Epithelial cell of proximal tubule (primary cell): Measurements from ENCODE around the gene TMEM182. TPM values are rescaled to one million over a fixed set of nuclear protein-coding genes. Genes with fewer than 3 reads are reported as not detected.

Experiments used
- DNase-seq: peaks from one replicate; pipeline ENCODE4 v3.0.0-alpha.2; 2011; ENCODE audit warnings: low read depth
- H3K4me3 ChIP-seq: 2 replicates; pipeline ENCODE4 v1.5.1; 2011; ENCODE audit warnings: low read depth, mild to moderate bottlenecking, low read length
- total RNA-seq: library from RNA; depleted of rRNA; stranded (reverse); fragments of >200 nt; gene quantifications from 2 replicates; pipeline ENCODE4 v1.2.3, GENCODE V29; 2015
- TF ChIP-seq, protein P1 (sequence below): conservative IDR thresholded peaks from 2 replicates; pipeline ENCODE4 v1.5.1; 2012; ENCODE audit warnings: low read depth, mild to moderate bottlenecking, low read length

Gene TMEM182
- total RNA-seq, 1 donor from 2014 or later = 4.2 TPM

DNA sequence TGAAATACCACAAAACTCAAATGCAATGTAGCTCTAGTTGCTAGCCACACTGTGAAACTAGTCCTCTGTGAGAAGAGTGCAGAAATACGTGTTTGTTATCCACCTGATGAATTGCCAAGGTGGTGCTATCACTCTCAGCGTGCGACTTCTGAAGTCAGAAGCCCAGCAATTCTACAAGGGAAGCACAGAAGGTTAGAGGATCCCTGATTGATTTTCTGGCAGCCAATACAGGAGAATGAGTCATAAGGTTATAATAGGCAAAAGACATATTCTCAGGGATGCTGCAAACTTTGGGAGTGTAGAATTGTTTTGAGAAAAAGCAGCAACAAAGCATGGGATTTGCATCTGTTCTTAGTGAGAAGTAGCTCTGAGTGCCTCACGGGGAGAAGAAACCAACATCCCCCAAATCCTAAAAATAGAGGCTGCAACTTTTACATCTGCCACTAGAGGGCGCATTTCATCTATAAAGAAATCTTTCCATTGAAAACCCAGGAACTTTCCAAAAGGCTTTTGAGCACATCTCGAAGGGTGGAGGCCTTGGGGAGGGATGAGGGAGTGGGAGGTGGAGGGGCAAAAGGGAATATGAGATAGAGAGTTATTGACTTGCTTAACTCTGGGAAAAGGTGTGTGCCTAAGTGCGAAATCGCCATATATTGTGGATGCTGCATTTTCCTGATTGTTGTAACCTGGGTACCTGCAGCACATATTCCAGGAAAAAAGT lies 78.0 kb downstream of the TMEM182 start:
- H3K4me3 ChIP-seq = no peak overlapping the region
- DNase-seq = no peak
- TF ChIP-seq, protein P1, sequence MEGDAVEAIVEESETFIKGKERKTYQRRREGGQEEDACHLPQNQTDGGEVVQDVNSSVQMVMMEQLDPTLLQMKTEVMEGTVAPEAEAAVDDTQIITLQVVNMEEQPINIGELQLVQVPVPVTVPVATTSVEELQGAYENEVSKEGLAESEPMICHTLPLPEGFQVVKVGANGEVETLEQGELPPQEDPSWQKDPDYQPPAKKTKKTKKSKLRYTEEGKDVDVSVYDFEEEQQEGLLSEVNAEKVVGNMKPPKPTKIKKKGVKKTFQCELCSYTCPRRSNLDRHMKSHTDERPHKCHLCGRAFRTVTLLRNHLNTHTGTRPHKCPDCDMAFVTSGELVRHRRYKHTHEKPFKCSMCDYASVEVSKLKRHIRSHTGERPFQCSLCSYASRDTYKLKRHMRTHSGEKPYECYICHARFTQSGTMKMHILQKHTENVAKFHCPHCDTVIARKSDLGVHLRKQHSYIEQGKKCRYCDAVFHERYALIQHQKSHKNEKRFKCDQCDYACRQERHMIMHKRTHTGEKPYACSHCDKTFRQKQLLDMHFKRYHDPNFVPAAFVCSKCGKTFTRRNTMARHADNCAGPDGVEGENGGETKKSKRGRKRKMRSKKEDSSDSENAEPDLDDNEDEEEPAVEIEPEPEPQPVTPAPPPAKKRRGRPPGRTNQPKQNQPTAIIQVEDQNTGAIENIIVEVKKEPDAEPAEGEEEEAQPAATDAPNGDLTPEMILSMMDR = peak; percentile 80

DNA sequence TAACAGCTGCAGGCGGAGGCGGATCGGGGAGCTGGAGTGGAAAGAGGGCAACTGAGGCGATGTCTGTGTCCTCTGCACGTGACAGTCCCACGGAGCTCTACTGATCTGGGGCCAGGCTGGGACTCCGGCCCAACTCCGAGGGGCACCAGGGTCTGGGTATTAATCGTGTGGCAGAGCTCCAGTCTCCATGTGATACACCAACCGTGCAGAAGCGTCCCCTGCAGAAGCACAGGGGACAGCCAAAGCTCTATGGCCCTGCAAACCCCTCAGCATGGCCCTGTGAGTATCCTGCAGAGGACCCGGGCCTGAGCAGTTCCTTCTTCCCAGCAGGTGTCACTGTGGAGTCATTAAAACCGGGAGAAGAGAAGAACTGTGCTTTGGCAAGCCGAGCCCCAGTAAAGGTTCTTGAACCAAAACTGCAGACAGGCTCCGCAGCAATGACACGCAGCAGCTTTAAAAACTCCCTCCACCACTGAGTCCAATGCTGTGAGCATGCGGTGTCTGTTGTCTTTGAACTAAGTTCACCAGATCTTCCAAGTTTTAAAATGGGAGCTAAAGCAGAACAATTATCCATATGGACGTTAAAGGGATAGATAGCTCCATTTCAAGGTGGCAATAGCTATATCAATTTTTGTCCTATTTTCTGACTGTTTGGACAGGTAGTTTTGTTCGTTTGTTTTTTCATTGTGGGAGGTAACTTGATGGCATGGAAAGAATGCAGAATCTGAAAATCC lies 79.4 kb downstream of the TMEM182 start:
- TF ChIP-seq, protein P1 = peak; percentile 79
- no peak overlapping the region for H3K4me3 ChIP-seq
- no peak for DNase-seq

DNA sequence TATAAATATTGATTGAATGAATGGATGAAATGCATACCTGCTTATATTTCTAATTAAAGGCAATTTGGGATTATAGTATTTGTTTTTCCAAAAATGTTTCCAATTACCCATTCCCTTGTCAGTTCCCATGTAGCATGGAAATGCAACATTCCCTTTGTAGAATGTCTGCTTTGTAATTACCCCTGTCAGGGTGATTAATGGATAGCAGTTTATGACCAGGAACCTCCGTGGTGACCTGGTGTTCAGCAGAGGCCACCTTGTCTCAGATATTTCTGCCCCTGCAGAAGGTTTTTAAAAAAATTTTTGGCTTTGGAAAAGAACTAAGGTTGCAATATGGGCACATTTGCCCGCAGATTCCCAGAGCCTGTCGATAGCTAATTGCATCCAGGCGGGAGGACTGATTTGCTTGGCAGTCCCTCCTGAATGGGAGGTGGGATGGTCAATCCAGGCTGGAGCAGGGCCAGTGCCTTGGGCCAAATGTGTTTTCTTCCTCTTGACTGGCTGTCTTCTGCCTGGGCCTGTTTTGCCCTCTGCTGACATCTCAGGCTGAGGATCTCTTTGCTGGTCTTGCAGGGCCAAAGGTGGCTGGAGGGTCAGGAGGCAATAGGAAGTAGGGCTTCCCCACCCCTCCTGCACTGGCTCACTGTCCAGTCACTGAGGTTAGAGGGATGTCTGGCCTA lies 82.1 kb downstream of the TMEM182 start:
- no peak for DNase-seq
- H3K4me3 ChIP-seq = no peak overlapping the region
- TF ChIP-seq, protein P1 = no peak

DNA sequence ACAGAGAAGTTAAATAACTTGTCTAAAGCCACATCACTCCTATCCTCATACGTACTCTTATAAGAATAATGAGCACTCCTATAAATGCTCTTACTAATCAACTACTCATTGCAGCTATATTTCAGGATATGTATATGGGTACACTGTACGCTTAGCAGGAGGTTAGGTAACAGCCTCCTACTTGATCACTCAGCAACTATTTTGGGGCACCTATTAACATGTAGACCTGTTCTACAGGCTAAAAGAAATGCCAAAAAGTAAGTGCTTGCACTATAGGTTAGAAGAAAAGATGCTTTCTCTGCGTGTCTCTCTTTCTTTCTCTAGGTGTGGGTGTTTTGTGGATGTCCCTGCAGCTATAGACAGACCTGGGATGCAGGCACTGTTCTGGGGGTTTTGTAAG lies 83.1 kb downstream of the TMEM182 start:
- TF ChIP-seq, protein P1 = no peak
- H3K4me3 ChIP-seq = no peak overlapping the region

DNA sequence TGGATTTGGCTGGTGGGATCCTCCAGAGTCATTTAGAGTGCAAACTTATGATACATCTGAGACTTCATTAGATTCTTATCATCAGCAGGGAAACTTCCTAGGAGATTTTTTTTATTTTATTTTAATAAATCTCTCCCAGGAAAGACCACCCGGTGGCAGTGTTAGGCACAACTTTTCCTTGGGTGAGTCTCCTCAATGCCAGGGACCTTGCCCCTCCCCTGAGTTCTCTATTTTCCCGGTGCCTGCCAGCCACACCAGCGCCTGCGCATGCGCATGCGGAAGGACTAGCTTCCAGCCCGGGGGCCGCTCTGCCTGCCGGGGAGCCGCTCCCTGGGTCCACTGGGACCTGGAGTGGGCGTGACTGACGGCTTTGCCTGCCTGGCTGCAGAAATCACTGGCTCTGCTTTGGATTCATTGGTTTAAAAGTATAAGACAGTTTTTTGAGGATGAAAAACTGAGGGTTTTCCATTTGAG lies 86.6 kb downstream of the TMEM182 start:
- DNase-seq = no peak
- TF ChIP-seq, protein P1 = peak; percentile 31
- peak overlapping the region; percentile 61 for H3K4me3 ChIP-seq

More for the DNA sequence above, 83.1 kb downstream of the TMEM182 start:
- no peak for DNase-seq

DNA sequence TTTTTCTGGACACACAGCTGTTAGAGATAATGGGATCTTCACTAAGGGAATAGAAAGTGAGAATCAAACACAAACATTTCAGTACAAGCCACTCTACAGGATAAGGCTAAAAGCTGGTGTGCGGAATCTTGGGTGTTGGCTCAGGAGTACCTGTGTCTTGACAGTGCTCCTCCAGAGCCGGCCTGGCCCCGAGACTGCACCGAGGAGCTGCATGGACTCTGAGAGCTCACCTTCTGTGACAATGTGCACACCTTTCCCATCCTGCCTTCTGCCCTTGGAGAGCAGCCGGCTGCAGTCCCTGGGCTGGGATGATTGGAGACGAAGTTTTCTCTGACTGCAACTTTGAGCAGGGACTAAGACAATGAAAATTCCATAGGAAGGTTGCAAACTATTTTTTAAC lies 89.1 kb downstream of the TMEM182 start:
- DNase-seq = no peak
- TF ChIP-seq, protein P1 = no peak

More for the DNA sequence above, 89.1 kb downstream of the TMEM182 start:
- H3K4me3 ChIP-seq = no peak overlapping the region
